ENCODE measurements around the gene GALM.

Gene GALM

GRCh38 chr2:38778687-38779082 is 112.8 kb downstream of the GALM start:
- DNase-seq, result no peak

GRCh38 chr2:38783586-38783985 is 117.7 kb downstream of the GALM start:
- no peak for DNase-seq

Data from suppressor macrophage treated with lipopolysaccharide for 4 hours (primary cell).